ENCODE measurements around the gene DYRK3. TPM values are rescaled to one million over a fixed set of nuclear protein-coding genes. Genes with fewer than 3 reads are reported as not detected.

The DYRK3 gene
- total RNA-seq, 1 experiment from 2014 or later, result 9.2 TPM

- DNase-seq (ENCODE audit: low read depth), result no peak
- in situ Hi-C loops (cut with HindIII; ENCODE audit: low pct_unique_long_range_greater_than_20kb, low sequenced_read_pairs), result no loop called here
Observed at GRCh38 chr1:206654828-206655227, 19.5 kb downstream of the DYRK3 start.

DNA sequence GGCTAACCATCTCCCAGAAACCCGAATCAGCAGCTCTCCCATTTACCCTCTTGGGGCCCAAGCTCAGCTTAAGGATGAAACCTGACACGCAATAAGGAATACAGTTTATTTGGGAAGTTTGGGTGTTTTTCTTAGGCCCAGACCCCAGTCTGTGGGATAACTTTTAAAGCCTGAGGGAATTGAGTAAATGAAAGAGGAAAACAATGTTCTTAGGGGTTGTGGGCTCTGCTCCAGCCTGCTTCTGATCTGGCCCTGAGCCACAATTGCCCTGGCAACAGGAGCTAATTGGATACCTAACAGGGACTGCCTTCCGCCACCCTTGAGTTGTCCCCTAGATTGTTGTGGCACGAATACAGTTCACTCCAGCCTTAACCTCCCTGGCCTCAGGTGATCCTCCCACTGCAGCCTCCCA lies 20.1 kb downstream of the DYRK3 start:
- no peak for DNase-seq (ENCODE audit: low read depth)
- in situ Hi-C loops (cut with HindIII; ENCODE audit: low pct_unique_long_range_greater_than_20kb, low sequenced_read_pairs), result no loop called here

DNA sequence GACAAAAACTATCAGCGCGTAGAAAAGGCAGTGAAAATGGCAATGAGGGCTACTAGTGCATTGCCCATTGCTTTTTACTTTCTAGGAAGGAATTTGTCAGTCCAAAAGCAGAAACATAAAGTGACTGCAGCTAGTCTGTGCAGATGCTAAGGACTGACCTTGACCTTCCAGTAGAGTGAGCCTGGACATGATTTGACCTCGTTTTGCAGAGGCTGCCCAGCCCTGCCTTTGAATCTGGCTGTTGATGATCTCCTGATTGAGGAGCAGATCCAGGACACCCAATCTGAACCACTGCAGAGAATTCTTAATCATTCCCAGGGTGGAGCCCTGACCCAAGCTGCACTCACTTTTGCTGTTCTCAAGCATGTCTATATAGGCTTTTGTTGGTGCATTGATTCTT lies 21.6 kb downstream of the DYRK3 start:
- in situ Hi-C loops (cut with HindIII; ENCODE audit: low pct_unique_long_range_greater_than_20kb, low sequenced_read_pairs), result no loop called here
- no peak for DNase-seq (ENCODE audit: low read depth)

DNA sequence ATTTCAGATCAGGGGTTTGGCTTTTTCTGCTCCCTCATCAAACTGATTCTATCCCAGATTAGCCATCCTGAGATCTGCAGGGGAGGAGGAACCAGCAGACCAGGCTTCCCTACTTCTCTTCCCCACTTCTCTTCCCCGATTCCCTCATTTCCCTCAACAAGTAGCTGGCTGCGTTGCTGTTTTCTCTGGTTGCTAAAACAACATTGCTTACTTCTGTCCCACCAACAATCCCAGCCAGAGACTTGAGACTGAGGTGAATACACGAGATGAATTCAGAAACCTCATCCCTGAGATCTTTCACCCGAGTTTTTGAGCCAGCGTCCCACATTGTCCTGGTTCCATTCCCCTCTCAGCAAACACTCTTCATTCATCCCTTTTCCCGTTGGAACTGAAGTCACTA lies 22.4 kb downstream of the DYRK3 start:
- DNase-seq (ENCODE audit: low read depth), result no peak
- in situ Hi-C loops (cut with HindIII; ENCODE audit: low pct_unique_long_range_greater_than_20kb, low sequenced_read_pairs), result no loop called here

GRCh38 chr1:206658264-206658980 lies 23.1 kb downstream of the DYRK3 start:
- no peak for DNase-seq (ENCODE audit: low read depth)
- in situ Hi-C loops (cut with HindIII; ENCODE audit: low pct_unique_long_range_greater_than_20kb, low sequenced_read_pairs), result no loop called here

- in situ Hi-C loops (cut with HindIII; ENCODE audit: low pct_unique_long_range_greater_than_20kb, low sequenced_read_pairs), result no loop called here
- no peak for DNase-seq (ENCODE audit: low read depth)
Observed at GRCh38 chr1:206658981-206659273, 23.6 kb downstream of the DYRK3 start.

GRCh38 chr1:206660136-206660535 lies 24.8 kb downstream of the DYRK3 start:
- in situ Hi-C loops (cut with HindIII; ENCODE audit: low pct_unique_long_range_greater_than_20kb, low sequenced_read_pairs), result no loop called here
- no peak for DNase-seq (ENCODE audit: low read depth)

DNA sequence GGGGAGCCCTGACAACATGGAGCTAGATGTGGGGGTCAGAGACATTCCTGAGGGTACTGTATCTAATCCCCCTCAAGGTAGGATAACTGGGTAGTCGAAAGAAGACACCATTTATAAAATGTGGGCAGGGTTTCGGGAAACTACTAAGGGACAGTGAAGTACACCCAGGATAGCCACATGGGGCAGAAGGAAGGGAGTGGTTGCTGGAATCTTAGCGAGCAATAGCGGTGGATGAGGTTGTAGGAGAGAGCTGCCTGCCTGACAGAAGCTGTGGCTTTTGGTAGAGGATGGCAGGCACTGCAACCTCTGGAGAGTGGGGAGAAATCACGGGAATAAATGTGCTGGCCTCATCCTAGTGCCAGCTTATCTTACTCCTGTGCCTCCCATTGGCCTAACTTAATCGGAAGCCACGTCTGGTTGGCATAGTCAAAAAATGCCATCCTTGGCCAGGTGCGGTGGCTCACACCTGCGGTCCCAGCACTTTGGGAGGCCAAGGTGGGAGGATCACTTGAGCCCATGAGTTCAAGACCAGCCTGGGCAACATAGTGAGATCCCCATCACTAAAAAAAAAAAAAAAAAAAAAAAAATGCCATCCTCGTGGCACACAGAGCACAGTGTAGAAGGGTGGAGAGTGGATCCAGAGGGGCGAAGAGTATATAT lies 26.0 kb downstream of the DYRK3 start:
- no peak for DNase-seq (ENCODE audit: low read depth)
- in situ Hi-C loops (cut with HindIII; ENCODE audit: low pct_unique_long_range_greater_than_20kb, low sequenced_read_pairs), result no loop called here

DNA sequence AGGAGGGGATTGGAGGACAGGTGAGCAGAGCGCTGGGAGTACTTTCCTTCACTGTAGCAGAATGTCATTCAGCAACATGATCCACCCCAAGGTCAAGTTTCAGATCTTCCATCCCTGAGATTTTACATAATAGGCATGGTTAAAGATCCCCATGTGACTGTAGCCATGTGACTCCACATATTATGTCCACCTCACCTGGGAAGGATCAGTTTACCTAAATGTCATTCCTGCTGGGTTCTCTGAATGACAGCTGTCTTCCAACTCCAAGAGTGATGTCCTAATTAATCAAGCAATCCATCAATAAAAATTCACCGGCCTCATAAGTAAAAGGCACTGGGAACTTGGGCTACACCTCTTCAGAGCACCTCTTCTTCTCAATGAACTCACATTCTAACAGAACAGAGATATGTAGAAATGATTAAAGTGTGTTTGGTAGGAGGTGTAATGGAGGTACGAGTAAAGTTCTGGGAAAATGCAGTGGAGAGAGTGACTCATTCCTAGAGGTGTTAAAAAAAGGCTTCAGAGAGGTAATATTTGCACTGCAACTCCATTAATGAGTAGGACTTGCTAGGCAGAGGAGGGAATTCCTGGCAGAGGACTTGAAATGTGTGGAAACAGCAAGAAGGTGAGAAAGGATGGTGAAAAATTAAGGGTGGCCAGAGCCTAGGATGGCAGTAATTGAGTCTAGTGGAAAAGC lies 27.2 kb downstream of the DYRK3 start:
- DNase-seq (ENCODE audit: low read depth), result no peak
- in situ Hi-C loops (cut with HindIII; ENCODE audit: low pct_unique_long_range_greater_than_20kb, low sequenced_read_pairs), result no loop called here

- in situ Hi-C loops (cut with HindIII; ENCODE audit: low pct_unique_long_range_greater_than_20kb, low sequenced_read_pairs), result no loop called here
- no peak for DNase-seq (ENCODE audit: low read depth)
Observed at GRCh38 chr1:206663362-206663761, 28.0 kb downstream of the DYRK3 start.

DNA sequence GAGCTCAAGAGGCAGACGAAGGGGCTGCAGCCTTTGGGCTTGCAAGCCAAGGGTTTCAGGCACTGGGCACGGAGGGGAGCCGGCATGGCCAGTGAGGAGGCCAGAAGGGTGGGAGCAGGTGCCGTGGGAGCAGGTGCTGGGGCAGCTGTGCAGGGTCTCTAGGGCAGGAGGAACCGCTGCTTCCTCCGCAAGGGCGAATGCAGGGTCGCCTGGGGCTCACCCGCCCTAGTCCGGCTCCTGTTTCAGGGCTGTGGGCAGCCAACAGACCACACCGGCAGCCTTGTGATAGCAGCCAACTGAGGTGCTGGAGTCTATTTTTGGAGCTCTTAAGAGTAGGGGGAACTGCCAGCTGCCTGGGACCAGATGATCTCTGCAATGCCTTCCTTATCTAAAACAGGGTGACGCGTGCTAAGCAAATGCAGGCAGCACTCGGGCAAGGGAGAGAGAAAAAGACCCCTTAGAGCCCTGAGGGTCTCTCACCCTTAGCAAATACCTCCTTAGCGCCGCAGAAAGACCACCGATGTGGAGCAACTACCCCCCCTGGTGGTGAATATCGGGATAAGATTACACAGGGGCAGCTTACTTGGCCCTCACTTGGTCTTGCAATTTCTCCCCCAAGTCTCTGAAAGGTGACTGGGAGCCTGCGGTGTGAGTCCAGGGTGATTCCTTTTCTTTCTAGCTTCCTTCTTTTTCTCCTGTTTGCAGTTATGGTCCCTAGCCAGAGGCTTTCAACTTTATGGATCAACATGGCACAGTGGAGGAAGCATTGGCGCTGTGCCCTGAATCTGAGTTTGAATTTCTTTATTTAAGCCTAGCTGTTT lies 28.7 kb downstream of the DYRK3 start:
- in situ Hi-C loops (cut with HindIII; ENCODE audit: low pct_unique_long_range_greater_than_20kb, low sequenced_read_pairs), result no loop called here
- DNase-seq (ENCODE audit: low read depth), result peak; percentile 43

DNA sequence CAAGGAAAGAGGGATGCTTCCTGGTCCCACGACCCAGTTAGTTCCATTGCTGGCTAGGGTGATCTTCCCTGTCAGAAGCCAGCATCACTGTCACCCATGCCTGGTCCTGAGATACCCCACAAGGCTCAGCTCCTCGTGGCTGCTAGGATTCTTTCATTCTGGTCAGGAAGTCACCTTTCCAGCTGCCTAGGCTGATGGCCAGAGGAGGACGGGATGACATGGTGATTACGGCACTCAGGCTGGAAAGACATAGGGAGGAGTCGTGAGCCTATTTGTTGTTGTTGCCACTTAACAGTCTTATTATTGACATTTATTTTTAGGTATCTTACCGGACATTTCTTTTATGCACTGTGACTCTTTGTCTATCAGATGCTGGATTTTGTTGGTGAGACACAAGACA lies 29.4 kb downstream of the DYRK3 start:
- in situ Hi-C loops (cut with HindIII; ENCODE audit: low pct_unique_long_range_greater_than_20kb, low sequenced_read_pairs), result no loop called here

DNA sequence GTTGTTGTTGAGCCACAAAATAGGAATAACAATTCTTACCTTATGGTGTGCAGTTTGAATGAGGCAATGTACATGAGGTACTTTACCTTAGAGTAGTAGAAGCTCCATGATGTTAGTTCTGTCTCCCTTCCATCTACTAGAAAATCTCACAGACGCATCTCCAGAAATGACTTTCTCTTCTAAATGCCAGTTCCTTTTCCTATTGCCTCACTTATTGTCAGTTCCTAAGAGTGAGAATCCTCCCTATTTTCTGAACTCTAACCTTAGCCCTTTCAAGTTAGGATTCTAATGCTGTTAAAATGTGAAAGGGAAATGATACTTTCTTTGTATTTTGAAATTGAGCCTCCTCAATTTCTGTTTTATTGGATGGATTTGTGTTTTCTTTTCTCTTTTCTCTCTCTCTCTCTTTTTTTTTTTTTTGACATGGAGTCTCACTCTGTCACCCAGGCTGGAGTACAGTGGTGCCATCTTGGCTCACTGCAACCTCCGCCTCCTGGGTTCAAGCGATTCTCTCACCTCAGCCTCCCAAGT lies 30.8 kb downstream of the DYRK3 start:
- in situ Hi-C loops (cut with HindIII; ENCODE audit: low pct_unique_long_range_greater_than_20kb, low sequenced_read_pairs), result no loop called here
- no peak for DNase-seq (ENCODE audit: low read depth)

More for the DNA sequence above, 29.4 kb downstream of the DYRK3 start:
- DNase-seq (ENCODE audit: low read depth), result no peak

- no peak for DNase-seq (ENCODE audit: low read depth)
- in situ Hi-C loops (cut with HindIII; ENCODE audit: low pct_unique_long_range_greater_than_20kb, low sequenced_read_pairs), result no loop called here
Observed at GRCh38 chr1:206666954-206667665, 31.8 kb downstream of the DYRK3 start.

DNA sequence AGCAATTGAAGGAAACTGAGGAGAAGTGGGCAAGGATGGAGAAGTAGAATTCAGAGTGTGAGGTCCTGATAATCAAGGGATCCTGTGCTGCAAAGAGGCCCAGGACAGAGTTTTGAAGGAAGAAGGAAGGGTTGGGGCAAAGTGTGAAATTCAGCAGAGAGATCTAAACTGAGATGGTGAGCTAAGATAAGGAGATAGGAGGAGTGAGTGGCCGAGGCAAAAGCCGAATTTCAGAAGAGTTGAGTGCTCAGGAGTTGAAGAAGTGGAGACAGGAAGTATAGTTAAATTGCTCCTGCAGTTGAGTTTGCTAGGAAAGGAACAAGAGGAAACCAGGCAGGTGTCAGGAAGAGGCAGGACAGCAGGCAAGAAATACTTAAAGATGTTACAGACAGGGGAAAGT lies 33.0 kb downstream of the DYRK3 start:
- in situ Hi-C loops (cut with HindIII; ENCODE audit: low pct_unique_long_range_greater_than_20kb, low sequenced_read_pairs), result no loop called here
- no peak for DNase-seq (ENCODE audit: low read depth)

- no peak for DNase-seq (ENCODE audit: low read depth)
- in situ Hi-C loops (cut with HindIII; ENCODE audit: low pct_unique_long_range_greater_than_20kb, low sequenced_read_pairs), result no loop called here
Observed at GRCh38 chr1:206668874-206669410, 33.6 kb downstream of the DYRK3 start.

DNA sequence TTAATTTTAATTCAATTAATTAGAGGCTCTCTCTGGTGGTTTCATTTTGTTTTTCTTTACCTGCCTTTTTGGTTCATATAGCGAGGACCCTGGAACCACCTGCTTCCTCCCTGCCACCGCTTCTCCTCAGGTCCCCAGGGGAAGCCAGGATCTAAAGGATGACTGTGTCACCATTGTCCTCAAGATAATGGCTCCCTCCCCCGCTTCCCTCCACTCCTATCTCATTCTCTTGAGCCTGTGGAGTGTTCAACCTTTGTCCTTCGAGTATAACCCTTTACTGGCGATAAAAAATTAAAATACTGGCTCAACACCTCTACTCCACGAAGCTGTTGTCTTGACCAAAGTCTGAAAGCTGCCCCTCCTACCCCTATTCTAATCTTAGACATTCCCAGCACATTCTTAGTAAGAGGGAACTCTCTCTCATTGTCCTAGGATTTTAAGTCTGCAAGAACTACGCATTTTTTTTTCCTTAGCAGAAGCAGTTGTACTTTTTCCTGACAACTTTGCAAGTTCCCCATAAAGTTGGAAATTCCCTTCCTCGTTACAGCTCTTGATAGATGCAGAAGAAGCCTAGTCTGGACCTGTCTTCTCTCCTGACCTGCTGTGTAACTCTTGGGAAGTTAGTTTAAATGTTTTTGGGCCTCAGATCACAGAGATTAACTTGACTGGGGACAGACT lies 36.8 kb downstream of the DYRK3 start:
- DNase-seq (ENCODE audit: low read depth), result no peak
- in situ Hi-C loops (cut with HindIII; ENCODE audit: low pct_unique_long_range_greater_than_20kb, low sequenced_read_pairs), result no loop called here

Measured in Caki2 (cell line).